BE2C (cell line): ENCODE results near the gene ZNF335.

Experiments
- DNase-seq: peaks from one replicate; pipeline ENCODE4 v3.0.0-alpha.2; 2020
- H3K27me3 ChIP-seq: fragments of 250-450 bp; sonication (Bioruptor Pico); 2 replicates; pipeline ENCODE4 v1.5.1; 2020; ENCODE audit warnings: mild to moderate bottlenecking
- H3K36me3 ChIP-seq: fragments of 250-450 bp; sonication (Bioruptor Pico); 2 replicates; pipeline ENCODE4 v1.5.1; 2020; ENCODE audit warnings: mild to moderate bottlenecking
- H3K4me1 ChIP-seq: fragments of 250-450 bp; sonication (Bioruptor Pico); 2 replicates; pipeline ENCODE4 v1.5.1; 2020
- H3K4me3 ChIP-seq: 2 replicates; pipeline ENCODE4 v1.5.1; 2011; ENCODE audit warnings: low read depth, low read length
- H3K9me3 ChIP-seq: fragments of 250-450 bp; sonication (Bioruptor Pico); 2 replicates; pipeline ENCODE4 v1.5.1; 2020
- TF ChIP-seq, protein P1 (sequence below): IDR thresholded peaks from 2 replicates; pipeline ENCODE4 v1.5.1; 2012; ENCODE audit warnings: mild to moderate bottlenecking, low read depth, low read length

Gene ZNF335

DNA sequence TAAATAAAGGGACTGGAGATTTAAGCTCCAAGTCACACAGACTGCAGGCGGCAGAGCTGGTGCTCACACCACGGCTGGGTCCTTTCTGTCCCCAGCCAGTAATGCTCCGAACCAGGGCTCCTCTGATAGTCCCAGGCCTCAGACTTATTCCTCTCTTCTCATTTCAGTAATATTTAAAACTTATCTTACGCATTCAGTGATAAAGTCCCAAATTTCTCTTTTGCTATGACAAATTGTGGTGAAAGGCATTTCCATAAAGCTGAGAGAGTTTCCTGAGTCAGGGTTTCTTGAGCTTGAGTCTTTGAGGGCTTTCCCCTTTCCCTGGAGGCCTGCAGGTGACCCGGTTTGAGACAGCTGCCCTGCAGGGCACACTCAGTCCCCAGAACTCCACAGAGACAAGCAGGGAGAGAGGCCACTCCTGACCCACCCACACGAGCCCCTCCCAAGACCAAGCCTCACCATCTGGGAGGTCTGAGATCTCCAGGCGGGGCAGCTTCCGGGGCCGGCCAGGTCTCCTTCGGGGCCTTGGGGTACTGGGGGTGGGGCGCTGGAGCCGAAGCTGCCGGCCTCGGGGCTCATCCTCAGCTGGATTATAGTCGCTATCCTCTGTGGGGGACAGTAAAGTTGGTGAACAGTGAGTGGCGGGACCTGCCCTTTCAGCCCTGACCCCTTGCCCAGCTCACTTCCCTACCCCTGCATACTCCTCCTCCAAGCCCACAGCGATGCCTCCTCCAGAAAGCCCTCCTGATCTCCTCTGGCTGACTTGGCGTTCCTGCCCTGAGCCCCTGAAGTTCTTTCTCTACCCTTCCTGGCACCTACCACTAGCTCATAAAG, 6.6 kb downstream of the ZNF335 start:
- TF ChIP-seq, protein P1, sequence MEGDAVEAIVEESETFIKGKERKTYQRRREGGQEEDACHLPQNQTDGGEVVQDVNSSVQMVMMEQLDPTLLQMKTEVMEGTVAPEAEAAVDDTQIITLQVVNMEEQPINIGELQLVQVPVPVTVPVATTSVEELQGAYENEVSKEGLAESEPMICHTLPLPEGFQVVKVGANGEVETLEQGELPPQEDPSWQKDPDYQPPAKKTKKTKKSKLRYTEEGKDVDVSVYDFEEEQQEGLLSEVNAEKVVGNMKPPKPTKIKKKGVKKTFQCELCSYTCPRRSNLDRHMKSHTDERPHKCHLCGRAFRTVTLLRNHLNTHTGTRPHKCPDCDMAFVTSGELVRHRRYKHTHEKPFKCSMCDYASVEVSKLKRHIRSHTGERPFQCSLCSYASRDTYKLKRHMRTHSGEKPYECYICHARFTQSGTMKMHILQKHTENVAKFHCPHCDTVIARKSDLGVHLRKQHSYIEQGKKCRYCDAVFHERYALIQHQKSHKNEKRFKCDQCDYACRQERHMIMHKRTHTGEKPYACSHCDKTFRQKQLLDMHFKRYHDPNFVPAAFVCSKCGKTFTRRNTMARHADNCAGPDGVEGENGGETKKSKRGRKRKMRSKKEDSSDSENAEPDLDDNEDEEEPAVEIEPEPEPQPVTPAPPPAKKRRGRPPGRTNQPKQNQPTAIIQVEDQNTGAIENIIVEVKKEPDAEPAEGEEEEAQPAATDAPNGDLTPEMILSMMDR = no peak
- peaks cover 69% of the 10 kb centered on the region for H3K36me3 ChIP-seq
- H3K9me3 ChIP-seq = no peaks in the 10 kb centered on the region
- H3K4me3 ChIP-seq = no peak overlapping the region
- H3K4me1 ChIP-seq = peaks cover 4% of the 10 kb centered on the region; the same call in 1 of the 2 replicates
- DNase-seq = no peak
- H3K27me3 ChIP-seq = no peaks in the 10 kb centered on the region

- peaks cover 77% of the 10 kb centered on the region for H3K36me3 ChIP-seq
Measured at GRCh38 chr20:45964006-45964400, 8.0 kb downstream of the ZNF335 start.

GRCh38 chr20:45963059-45964005, 8.7 kb downstream of the ZNF335 start:
- TF ChIP-seq, protein P1 = peak; percentile 46
- H3K4me1 ChIP-seq = no peaks in the 10 kb centered on the region
- H3K4me3 ChIP-seq = no peak overlapping the region
- H3K9me3 ChIP-seq = no peaks in the 10 kb centered on the region
- DNase-seq = no peak
- H3K27me3 ChIP-seq = no peaks in the 10 kb centered on the region
- H3K36me3 ChIP-seq = peaks cover 77% of the 10 kb centered on the region

More at GRCh38 chr20:45964006-45964400, 8.0 kb downstream of the ZNF335 start:
- TF ChIP-seq, protein P1 = no peak
- no peak for DNase-seq
- no peak overlapping the region for H3K4me3 ChIP-seq
- H3K9me3 ChIP-seq = no peaks in the 10 kb centered on the region
- H3K4me1 ChIP-seq = no peaks in the 10 kb centered on the region
- no peaks in the 10 kb centered on the region for H3K27me3 ChIP-seq

- TF ChIP-seq, protein P1 = no peak
- Histone ChIP-seq H3K36me3 (peaks cover 71% of the 10 kb centered on the region), H3K4me3 (no peak overlapping the region), H3K9me3 (no peaks in the 10 kb centered on the region), H3K27me3 (no peaks in the 10 kb centered on the region), H3K4me1 (no peaks in the 10 kb centered on the region)
- DNase-seq = no peak
Measured at GRCh38 chr20:45962031-45962755, 9.8 kb downstream of the ZNF335 start.

DNA sequence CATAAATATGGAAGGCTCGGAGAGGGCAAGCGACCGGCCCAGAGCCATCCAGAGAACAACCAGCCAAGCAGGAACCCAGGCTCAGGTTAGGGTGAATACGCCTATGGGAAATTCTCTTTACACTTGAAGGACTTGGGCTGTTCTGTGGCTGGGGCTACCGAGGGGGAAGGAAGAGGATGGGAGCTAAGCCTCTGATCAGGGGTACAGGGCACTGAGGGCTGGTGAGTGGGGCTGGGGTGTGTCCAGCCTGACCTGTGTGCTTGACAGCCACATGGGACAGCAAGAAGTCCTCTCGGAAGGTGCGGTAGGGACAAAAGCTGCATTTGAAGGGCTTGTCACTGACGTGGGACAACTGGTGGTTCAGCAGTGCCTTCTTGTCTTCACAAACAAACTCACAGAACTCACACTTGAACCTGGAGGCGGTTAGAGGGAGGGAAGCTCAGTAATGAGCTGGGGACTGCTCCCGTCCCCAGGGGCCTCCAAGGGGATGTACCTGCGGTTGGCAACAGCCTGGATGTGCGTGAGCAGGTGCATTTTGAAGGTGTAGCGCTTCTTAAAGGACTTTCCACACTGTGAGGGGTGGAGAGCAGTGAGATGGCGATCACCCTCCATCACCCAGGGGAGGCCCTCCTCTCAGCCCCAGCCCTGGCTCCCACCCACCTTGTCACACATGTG, 11.9 kb downstream of the ZNF335 start:
- Histone ChIP-seq H3K27me3 (no peaks in the 10 kb centered on the region), H3K9me3 (no peaks in the 10 kb centered on the region), H3K4me1 (no peaks in the 10 kb centered on the region), H3K4me3 (no peak overlapping the region), H3K36me3 (peaks cover 60% of the 10 kb centered on the region)
- no peak for DNase-seq
- TF ChIP-seq, protein P1 = no peak
